CD4-positive, alpha-beta T cell treated with Interleukin-17A for 4 hours (primary cell): ENCODE data around the gene CEMIP2.
"Not testable (repeated sequence)": the region's sequence is repeated elsewhere in the genome, so short reads cannot be mapped to it uniquely, and the experiment has no call there.

Source experiments
- DNase-seq: peaks from one replicate; pipeline ENCODE4 v3.0.0-alpha.2; 2020; ENCODE audit warnings: mixed read lengths

The CEMIP2 gene

DNA sequence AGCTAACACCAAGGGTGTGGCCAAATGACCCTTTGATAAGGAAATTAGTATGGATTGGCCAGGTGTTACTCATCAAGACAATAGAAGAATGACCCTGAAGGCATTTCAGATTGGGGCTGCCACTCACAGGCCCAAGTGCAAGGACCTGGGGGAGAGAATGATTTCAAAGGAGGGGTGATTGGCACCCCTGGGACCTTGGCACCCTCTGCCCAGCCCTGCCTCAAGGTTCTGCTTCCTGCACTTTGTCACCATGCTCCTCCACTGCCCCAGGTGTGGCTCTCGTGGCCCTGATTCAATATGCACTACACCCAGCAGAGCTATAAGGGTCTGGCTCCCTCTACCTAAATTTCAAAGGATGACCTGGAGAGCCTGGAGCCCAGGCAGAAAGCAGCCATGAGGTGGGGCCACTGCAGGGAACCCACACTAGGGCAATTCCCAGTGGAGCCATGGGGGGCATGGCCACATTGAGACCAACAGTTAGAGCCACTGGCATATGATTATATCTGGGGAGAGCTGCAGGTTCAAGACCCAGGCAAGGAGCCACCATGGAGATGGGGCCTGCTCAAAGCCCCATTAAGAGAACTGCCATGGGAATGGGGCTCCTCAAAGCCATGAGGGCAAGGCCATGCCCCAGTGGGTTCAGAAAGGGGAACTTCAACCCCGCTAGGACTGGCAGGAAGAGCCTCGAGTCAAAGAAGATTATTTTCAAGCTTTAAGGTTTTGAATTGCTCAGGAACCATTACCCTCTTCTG lies 93.0 kb downstream of the CEMIP2 start:
- no peak for DNase-seq

GRCh38 chr9:71672573-71672972 lies 95.7 kb downstream of the CEMIP2 start:
- no peak for DNase-seq

DNA sequence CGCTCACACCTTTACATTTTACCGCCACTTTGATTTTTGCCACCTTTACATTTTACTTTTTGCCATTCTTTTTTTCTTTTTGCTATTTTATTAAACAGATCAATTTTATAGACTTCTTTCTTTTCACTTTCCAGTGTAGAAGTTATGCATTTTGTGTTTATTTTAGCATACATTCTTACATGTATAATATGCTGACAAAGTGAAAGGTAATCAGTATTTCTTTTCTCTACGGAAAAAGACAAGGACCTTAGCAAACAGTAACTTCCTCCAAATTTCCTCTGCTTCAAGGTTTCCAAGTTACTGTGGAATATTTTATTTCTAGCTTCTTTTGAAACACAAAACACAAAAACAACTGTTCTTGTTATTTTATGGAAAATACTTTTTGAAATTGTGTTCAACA lies 97.0 kb downstream of the CEMIP2 start:
- no peak for DNase-seq

GRCh38 chr9:71670121-71670520 lies 98.2 kb downstream of the CEMIP2 start:
- DNase-seq, result no peak

GRCh38 chr9:71669284-71669995 lies 98.9 kb downstream of the CEMIP2 start:
- DNase-seq, result no peak

DNA sequence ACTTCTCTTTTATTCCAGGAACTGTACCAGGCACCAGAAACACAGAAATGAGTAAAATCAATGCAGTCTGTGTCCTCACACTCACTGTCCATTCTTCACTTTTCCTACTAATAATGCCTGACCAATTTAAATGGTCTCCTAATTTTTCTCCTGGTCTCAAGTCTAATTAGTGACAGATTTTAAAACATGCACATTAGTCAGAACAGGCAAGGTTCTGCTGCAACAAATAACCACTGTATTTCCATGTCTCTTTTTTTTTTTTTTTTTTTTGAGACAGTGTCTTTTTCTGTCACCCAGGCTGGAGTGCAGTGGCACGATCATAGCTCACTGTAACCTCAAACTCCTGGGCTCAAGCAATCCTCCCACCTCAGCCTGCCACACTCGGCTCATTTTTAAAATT lies 99.6 kb downstream of the CEMIP2 start:
- DNase-seq, result no peak

DNA sequence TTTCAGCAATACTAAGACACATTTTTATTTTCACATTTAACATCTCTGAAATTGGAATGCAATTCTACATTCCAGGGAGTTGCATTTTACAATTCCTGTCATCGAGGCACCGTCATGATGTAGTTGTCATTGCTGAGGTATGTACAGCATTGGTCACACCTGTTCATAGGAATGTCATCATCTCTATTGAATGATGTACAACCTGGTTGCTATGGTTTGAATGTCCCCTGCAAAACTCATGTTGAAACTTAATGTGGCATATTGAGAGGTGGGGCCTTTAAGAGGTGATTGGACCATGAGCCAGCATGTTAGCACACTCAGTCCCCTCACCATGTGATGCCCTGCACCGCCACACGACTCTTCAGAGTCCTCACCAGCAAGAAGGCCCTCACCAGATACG lies 103.1 kb downstream of the CEMIP2 start:
- no peak for DNase-seq

DNA sequence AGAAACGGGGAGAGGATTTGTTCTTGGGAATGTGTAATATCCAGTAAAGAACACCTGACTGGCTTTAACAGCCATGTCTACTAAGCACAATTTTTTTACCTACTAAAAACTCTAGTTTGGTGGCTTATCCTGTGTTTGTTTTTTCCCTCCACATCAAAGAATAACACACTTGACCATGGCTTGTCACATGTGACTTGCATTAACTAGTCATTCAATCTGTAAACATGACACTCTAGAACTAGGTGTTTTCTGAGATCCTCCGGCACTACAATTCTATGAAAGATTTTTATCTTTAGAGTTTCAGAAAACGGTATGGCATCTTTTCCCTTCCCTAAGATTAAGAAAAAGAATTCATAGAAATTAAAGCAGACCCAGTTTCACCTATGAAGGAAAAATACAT lies 103.7 kb downstream of the CEMIP2 start:
- DNase-seq, result no peak

GRCh38 chr9:71663931-71664459 lies 104.3 kb downstream of the CEMIP2 start:
- DNase-seq, result no peak

- DNase-seq, result no peak
These were observed 105.1 kb downstream of the CEMIP2 start for GRCh38 chr9:71663216-71663615.

- DNase-seq, result no peak
These were observed 106.2 kb downstream of the CEMIP2 start for GRCh38 chr9:71662082-71662481.

DNA sequence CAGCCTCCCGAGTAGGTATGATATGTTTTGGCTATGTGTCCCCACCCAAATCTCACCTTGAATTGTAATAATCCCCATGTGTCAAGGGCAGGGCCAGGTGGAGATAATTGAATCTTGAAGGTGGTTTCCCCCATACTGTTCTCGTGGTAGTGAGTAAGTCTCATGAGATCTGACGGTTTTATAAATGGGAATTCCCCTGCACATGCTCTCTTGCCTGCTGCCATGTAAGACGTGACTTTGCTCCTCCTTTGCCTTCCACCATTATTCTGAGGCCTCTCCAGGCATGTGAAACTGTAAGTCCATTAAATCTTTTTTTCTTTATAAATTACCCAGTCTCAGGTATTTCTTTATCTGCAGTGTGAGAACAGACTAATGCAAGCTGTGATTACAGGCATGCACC lies 111.0 kb downstream of the CEMIP2 start:
- DNase-seq, result not testable (repeated sequence)

DNA sequence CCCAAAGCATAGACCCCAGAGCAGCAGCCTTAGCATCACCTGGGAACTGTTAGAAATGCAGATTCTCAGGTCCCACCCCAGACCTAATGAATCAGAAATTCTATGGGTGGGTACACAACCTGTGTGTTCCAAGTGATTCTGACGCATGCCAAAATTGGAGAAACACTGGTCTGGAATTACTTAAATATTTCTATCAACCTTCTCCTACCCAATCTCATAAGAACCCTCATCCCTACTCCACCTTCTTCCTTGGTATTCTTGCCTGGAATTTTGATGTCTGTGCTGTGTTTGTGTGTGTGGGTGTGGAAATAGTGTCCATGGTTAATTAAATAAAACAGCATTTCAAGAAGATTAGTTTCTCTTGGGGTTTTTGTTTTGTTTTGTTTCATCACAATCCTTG lies 111.8 kb downstream of the CEMIP2 start:
- no peak for DNase-seq

DNA sequence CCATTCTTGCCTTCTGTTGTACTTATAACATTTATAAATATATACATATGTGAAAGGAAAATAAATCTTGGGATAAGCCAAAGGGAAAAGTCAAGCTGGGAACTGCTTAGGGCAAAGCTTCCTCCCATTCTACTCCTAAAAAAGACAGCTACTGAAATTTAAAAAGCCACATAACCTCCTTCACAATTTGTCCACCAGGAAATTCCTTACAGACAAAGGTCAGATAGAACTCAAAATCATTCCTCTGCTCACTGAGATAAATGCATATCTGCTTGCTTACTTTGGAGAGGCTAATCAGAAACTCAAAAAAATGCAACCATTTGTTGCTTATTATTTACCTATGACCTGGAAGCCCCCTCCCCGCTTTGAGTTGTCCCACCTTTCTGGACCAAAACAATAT lies 112.5 kb downstream of the CEMIP2 start:
- DNase-seq, result no peak

DNA sequence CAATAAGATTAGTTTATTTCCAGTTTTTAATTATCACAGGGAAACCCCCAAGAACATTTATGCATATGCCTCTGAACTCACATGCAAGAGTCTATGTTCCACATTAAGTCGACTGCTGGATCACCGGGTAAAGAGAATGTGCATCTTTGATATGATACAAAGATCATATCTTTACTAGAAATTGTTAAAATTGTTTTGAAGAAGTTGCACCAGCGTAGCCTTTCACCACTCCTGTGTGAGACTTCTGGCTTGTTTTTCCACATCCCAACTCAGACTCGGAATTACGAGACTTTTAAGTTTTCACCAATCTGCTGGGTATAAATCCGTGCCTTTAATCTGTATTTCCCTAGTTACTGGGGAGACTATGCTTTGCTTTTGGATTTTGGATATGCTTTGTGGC lies 113.2 kb downstream of the CEMIP2 start:
- no peak for DNase-seq

DNA sequence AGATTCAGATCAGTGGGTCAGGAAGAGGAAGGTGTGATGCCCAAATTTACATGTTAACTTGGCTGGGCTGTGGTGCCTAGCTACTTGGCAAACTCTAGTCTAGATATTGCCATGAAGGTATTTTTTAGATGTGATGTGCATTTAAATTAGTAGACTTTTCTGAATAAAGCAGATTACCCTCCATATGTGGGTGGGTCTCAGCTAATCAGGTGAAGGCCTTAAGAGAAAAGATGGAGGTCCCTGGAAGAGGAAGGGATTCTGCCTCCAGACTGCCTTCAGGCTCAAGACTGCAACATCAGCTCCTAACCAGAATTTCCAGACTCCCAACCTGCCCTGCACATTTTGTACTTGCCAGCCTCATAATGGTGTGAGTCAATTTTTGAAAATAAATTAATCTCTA lies 115.8 kb downstream of the CEMIP2 start:
- DNase-seq, result no peak

GRCh38 chr9:71648453-71648852 lies 119.9 kb downstream of the CEMIP2 start:
- no peak for DNase-seq

DNA sequence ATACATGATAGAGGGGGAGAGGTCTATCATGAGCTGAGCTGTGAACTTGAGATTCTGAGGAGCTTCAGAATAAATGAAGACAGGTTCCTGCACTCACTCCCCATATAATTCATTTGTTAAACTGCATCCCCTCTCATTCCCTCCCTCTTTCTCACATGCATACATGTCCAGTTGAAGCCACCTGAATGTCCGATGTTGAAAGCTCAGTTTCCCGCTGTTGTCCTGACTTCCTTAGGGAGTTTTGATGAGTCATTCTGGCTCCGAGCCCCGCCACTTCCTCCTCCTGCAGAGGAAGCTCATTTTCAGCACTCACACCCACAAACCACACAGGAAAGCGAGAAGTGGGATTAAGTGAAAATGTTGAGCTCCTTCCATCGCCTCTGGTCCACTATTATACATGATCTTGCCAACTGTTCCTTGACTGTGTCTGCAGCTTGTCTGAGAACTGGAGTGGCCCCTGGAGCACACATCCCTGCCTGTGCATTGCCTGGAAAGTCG lies 121.2 kb downstream of the CEMIP2 start:
- peak; percentile 13 for DNase-seq

GRCh38 chr9:71646131-71646530 lies 122.2 kb downstream of the CEMIP2 start:
- DNase-seq, result no peak

DNA sequence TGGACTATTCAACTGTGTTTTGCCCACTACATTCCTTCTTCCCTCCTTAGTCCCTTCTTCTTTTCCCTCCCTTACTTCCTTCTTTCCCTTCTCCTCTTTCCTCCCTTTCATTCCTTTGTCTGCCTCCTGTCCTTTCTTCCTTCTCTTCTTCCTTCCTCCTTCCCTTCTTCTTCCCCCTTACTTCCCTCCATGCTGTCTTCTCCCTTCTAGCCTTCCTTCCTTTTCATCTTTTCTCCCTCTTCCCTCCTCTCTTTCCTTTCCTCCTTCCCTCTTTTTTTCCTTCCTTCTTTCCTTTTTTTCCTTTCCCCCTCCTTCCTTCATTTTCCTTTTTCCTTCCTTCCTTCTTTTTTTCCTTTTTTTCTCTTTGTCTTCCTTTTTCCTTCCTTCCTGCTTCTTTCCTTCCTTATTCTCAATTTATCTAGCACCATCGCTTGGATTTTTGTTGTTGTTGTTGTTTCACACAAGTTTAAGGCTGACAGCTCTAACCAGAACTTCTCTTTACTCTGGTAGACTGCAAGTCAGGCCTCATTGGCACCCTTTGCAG lies 123.4 kb downstream of the CEMIP2 start:
- no peak for DNase-seq

DNA sequence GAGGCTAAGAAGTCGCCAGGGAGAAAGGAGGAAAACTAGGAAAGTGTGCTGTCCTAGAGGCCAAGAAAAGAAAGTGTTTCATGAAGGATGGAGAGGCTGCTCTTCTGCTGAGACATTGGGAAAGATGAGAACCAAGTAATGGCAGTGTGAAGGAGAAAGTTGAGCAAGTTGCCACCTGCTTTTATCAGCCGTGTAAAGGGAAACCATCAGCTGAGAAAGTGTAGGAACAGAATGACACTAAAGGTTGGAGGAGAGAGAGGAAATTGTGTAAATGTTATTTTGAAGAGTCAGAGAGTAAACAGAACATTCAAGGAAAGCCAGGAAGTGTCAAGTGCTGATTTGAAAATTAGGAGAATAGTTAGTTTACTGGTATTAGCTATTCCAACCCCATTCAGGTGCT lies 125.0 kb downstream of the CEMIP2 start:
- no peak for DNase-seq

- no peak for DNase-seq
These were observed 126.3 kb downstream of the CEMIP2 start for GRCh38 chr9:71642056-71642455.

DNA sequence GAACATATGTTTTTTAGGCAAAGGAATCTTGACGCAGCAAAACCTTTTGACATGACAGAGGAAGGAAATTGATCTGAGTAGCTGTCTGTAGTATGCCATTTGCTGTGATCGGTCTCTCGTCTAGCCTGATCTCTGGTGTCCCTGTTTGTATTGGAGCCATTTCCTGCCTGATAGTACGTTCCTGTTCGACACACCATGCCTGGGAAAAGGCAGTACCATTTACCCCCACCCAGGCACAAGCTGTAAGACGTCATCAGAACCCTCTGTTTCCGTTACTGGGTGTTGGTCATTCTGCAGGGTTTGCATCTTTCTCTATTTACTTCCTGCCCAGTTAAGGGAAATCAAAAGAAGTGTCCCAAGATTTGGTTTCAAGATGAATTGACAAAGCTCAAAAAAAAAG lies 129.7 kb downstream of the CEMIP2 start:
- peak; percentile 3 for DNase-seq

DNA sequence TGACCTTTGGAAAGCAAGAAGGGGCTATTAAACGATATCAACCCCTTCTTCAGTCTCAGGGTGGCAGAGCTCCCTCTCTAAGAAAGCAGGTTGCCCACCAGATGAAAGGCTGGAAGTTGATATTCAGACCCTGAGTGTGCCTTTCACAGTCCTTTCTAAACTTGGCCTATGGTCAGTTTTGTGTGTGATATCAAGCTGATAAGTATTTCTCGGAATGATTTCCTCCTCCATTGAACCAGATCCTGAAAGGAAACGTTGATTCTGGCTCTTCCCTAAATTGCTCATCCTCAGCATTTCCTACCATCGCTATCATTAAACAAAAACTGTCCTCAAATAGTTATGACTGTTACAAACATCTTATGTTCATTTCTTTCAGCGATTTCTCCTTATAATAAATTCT lies 130.4 kb downstream of the CEMIP2 start:
- DNase-seq, result no peak
